ENCODE measurements around the gene ABR.
A peak's percentile ranks its signal among the peaks of the same experiment; 100 is the strongest.
"Not testable (repeated sequence)": the region's sequence is repeated elsewhere in the genome, so short reads cannot be mapped to it uniquely, and the experiment has no call there.

ABR gene

DNA sequence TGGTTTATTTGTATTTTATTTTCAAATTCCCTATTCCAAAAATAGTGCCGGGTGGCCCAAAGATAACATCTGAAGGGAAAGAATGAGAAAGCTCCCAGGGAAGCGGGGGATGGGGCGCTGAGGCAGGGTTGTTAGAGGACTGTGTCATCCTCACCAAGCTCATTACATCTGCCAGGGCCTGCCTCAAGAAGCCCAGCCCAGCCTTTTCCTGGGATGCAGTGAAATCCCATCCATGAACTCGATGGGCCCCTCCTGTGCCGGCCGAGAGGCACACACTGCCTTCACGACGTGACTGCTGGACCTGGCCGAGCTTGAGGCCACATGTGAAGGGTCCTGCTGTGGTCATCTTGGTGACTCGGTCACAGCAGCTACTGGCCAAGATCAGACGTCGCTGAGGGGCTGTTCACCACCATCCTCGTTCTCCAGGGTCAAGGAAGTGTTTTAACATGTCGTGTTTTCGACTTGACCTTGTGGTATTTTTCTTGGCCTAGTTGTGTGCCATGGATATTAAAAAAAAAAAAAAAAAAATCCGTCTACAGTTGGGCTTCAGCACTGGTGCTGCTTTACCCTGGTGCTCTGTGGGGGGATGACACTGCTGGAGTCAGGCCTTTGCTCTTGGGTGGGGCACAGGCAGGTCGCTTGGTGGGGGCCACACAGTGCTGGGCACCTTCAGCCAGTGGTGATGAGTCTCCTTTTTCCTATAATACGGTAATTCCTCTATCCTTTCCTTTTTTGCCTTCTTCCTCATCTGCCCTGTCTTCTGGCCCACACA lies 178.0 kb downstream of the ABR start:
- TF ChIP-seq, protein P1, sequence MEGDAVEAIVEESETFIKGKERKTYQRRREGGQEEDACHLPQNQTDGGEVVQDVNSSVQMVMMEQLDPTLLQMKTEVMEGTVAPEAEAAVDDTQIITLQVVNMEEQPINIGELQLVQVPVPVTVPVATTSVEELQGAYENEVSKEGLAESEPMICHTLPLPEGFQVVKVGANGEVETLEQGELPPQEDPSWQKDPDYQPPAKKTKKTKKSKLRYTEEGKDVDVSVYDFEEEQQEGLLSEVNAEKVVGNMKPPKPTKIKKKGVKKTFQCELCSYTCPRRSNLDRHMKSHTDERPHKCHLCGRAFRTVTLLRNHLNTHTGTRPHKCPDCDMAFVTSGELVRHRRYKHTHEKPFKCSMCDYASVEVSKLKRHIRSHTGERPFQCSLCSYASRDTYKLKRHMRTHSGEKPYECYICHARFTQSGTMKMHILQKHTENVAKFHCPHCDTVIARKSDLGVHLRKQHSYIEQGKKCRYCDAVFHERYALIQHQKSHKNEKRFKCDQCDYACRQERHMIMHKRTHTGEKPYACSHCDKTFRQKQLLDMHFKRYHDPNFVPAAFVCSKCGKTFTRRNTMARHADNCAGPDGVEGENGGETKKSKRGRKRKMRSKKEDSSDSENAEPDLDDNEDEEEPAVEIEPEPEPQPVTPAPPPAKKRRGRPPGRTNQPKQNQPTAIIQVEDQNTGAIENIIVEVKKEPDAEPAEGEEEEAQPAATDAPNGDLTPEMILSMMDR (IDR thresholded peaks at IDR 0.05; ENCODE audit: extremely low read depth, insufficient read depth, missing control alignments) = no peak
- in situ Hi-C loops (cut with MboI; ENCODE audit: low pct_unique_long_range_greater_than_20kb, low sequenced_read_pairs, unreplicated experiment) = no loop called here
- no peak for DNase-seq (ENCODE audit: low spot score)

DNA sequence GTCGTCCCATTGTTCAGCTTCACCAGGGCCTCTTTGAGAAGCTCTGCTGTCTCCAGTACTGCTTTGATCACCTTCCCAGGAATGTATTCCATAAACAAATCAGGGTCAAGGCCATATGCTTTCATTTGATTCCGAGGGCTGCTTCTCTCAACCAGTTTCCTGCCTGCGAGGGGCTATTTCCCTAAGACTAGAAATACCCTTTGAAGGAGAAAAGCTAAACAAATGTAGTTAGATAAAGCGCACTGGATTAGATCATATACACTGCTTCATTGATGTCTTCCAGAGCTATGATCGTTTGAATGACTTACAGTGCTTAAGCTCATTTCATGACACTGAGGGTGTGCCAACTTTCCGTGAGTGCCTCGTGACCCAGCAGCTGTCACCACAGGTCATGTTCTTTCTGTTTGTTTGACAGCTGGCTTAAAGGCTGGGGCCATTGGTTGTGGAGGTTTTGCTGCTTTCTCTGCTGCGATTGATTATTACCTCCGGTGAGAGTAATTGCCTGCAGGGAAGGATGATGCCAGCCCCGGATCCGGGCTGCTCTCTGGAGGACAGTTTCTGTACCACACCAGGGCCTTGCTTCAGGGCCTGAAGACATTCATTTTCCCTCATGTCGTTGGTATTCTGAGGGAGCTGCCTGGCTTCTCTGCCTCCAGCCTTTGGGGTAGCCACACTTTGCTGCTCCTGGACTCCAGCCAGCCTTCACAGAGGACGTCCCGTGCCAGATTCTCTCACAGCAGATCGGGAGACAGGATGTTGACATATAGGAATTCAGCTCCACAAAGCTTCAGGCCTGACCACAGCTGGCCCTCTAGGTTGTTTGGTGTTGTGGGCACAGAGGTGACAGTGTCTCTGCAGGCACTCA lies 179.0 kb downstream of the ABR start:
- TF ChIP-seq, protein P1 (IDR thresholded peaks at IDR 0.05; ENCODE audit: extremely low read depth, insufficient read depth, missing control alignments) = no peak
- no peak for DNase-seq (ENCODE audit: low spot score)
- in situ Hi-C loops (cut with MboI; ENCODE audit: low pct_unique_long_range_greater_than_20kb, low sequenced_read_pairs, unreplicated experiment) = no loop called here

DNA sequence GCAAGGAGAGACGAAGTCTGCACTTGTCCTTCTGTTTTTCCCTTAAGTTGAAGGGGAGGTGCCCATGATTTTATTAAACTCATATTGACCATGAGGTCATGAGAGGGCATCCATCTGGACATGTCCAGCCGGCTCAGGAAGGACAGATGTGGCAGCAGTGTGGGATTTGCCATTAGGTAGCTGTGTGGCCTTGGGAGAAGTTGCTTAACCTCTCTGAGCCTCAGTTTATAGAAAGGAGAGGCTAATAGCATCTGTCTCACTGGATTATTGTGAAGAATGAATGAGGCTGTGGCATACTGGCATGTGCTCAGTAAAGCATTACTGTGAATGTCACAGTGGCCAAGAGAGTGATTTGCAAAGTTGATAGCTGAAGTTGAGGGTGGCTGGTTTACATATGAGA lies 181.7 kb downstream of the ABR start:
- no peak for DNase-seq (ENCODE audit: low spot score)
- in situ Hi-C loops (cut with MboI; ENCODE audit: low pct_unique_long_range_greater_than_20kb, low sequenced_read_pairs, unreplicated experiment) = no loop called here
- TF ChIP-seq, protein P1 (IDR thresholded peaks at IDR 0.05; ENCODE audit: extremely low read depth, insufficient read depth, missing control alignments) = no peak

DNA sequence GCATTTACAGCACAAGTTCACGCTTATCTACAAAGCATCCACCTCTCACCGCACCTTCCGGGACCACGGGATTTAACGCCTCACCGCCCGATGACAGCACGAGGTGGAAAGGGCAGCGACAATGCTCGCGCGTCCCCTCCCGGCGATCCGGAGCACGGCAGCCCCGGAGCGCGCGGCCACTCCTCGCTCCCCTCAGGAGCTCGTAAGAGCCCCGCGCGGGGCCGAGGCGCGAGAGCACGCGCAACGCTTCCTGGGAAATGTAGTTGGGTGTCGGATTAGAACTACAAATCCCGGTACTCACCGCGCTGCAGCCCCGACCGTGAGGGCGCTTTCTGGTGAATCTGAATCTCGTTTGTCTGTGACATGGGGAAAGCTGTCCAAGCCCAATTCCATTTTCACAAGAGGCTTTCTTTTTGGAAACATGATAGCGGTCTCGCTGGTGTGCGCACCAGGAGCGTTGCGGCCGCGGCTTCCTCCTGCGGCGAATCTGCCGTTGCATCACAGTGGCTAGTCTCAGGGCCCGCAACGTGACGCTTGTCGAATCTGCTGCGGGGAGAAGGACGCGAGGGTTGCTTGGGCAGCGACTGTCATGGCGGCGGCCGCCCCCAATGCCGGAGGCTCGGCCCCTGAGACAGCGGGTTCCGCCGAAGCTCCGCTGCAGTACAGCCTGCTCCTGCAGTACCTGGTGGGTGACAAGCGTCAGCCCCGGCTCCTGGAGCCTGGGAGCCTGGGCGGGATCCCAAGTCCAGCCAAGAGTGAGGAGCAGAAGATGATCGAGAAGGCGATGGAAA lies 183.0 kb downstream of the ABR start, which contains the start of gene TIMM22:
Gene TIMM22 (plus strand): TSS at position 576 of the 791 bp plus-strand sequence. CDS start 14 bp downstream, at position 590.
- in situ Hi-C loops (cut with MboI; ENCODE audit: low pct_unique_long_range_greater_than_20kb, low sequenced_read_pairs, unreplicated experiment) = no loop called here
- DNase-seq (ENCODE audit: low spot score) = peak; percentile 96
- TF ChIP-seq, protein P1 (IDR thresholded peaks at IDR 0.05; ENCODE audit: extremely low read depth, insufficient read depth, missing control alignments) = peak; percentile 87

DNA sequence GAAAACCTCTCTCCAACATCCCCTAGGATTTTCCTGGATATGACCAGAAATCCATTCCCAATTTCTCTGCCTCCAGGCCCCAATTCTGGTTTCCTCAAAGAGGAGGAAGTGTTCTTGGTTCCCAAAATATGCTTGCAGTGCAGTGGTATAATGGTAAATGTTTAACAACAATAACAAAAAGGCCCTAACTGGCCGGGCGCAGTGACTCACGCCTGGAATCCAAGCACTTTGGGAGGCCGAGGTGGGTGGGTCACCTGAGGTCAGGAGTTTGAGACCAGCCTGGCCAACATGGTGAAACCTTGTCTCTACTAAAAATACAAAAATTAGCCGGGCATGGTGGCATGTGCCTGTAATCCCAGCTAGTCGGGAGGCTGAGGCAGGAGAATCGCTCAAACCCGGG lies 184.5 kb downstream of the ABR start:
- in situ Hi-C loops (cut with MboI; ENCODE audit: low pct_unique_long_range_greater_than_20kb, low sequenced_read_pairs, unreplicated experiment); DNase-seq (ENCODE audit: low spot score): not testable (repeated sequence)

DNA sequence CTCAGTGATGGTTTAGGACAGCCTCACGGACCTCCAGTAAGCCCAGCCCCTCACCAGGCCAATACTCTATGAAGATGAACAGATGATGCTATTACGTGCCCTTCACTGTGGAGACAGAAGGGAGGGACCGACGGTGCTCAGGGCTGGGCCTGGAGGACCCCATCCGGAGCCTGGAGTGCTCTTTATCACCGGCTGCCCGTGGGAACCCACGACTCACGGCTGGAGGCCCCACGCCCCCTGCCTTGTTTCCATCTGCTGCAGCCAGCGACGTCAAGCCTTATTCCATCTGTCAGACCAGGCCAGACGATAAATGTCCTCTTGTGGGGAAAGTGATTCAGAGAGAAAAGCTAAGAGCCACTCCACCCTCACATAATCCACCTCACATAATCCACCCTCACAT lies 186.8 kb downstream of the ABR start:
- DNase-seq (ENCODE audit: low spot score) = no peak
- TF ChIP-seq, protein P1 (IDR thresholded peaks at IDR 0.05; ENCODE audit: extremely low read depth, insufficient read depth, missing control alignments) = no peak
- in situ Hi-C loops (cut with MboI; ENCODE audit: low pct_unique_long_range_greater_than_20kb, low sequenced_read_pairs, unreplicated experiment) = no loop called here

Measured in GM13977 (cell line).